Inferior parietal cortex (tissue), 1 donor: ENCODE data around the gene MIOS.
"Not testable (repeated sequence)": the region's sequence is repeated elsewhere in the genome, so short reads cannot be mapped to it uniquely, and the experiment has no call there.

ENCODE experiments used
- DNase-seq: peaks from one replicate; pipeline ENCODE4 v3.0.0-alpha.2; 2016; ENCODE audit errors: extremely low spot score

The MIOS gene

DNA sequence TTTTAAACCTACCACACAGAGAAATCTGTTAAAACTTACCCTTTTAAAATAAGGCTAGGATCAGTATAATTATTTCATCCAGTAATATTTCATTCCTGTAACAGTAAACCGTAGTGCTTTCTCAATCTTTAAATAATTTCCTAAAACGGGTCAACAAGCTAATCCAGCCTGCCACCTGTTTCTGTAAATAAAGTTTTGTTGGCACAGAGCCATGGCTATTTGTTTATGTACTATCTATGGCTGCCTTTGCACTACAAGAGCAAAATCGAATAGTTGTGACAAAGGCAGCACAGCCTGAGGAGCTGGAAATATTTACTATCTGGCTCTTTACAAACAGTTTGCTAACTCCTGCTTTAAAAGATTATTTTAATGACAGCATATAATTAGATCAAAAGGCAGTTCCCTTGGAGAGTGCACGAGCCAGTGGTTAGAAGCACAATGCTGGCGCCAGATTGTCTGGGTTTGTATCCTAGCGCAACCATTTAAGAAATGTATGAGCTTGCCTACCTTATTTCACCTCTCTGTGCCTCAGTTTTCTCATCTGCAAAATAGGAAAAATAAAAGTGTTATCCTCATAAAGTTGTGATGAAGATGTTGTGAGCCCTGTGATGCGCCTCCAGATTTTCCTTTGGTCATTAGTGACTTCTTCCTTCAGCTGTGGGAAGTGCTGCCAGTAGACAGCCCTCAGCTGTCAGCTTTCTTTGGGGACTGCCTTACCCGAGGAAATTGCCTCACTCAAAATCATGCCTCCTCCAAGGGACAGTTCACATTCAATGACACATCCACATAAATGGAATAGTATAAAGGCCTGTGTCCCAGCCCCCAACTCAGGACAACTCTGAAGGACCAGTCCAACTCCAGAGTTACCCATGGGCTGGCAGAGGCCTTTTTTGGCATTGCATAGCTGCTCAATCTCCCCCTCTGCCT, 11.8 kb upstream of the MIOS start:
- no peak for DNase-seq

DNA sequence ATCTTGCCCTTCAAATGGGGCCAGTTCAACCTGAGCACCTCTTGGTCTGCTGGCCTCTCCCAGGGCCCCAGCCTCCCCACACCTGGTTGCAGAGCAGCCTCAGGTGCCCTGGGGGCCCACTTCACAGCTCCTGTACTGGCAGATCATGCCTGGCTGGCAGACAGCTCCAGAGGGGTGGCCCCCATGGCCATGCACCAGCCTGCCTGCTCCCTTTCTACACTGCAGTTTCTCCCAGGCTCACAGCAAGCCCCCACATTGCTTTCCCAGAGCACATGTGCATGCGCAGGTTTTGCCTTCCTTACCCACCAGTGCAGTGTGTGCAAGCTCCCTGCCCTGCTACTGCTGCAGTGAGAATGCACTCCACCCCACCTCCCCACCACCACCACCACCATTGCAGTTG, 9.8 kb upstream of the MIOS start:
- no peak for DNase-seq

DNA sequence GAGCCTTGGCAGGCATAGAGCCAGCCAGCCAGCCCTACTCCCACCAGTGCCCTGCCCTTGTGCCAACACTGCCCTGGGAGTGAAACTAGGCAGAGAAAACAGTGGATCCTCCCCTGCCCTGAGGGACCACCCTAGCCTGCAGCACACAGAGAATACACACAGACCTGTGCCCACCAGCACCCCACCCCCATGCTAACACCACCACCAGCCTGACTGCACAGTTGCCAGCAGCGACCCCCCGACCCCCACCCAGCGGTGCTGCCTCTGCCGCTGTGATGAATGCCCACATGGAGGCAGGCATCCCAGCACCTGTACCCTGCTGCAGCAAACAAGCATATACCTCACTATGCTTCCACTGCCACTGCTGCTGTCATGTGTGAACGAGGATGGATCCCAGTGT, 9.4 kb upstream of the MIOS start:
- no peak for DNase-seq

GRCh38 chr7:7561591-7561990, 5.1 kb upstream of the MIOS start:
- DNase-seq = not testable (repeated sequence)

GRCh38 chr7:7562736-7563135, 3.9 kb upstream of the MIOS start:
- DNase-seq = no peak

GRCh38 chr7:7563269-7563668, 3.4 kb upstream of the MIOS start:
- DNase-seq = no peak

- no peak for DNase-seq
Measured at GRCh38 chr7:7563813-7564212, 2.9 kb upstream of the MIOS start.

DNA sequence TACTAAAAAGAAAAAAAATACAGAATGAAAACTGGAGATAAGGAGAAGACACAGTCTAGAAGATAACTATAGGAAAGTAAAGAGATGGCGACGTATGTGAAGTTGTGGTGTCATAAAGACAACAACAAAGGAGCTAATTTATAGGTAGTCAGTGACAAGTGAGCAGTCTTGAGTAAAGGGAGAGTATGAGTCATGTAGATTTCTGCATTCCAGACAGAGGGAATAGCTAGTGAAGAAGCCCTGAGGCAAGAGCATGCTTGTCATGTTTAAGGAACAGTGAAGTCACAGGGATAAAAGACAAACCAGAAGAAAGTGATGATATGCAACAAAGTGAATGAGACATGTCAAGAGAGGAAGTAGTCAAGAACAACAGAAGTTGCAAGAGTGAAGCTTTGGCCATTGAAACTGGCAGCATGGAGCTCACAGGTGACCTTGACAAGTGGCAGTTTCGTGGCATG, 2.3 kb upstream of the MIOS start:
- DNase-seq = no peak

GRCh38 chr7:7565018-7565680, 1.5 kb upstream of the MIOS start:
- DNase-seq = no peak

DNA sequence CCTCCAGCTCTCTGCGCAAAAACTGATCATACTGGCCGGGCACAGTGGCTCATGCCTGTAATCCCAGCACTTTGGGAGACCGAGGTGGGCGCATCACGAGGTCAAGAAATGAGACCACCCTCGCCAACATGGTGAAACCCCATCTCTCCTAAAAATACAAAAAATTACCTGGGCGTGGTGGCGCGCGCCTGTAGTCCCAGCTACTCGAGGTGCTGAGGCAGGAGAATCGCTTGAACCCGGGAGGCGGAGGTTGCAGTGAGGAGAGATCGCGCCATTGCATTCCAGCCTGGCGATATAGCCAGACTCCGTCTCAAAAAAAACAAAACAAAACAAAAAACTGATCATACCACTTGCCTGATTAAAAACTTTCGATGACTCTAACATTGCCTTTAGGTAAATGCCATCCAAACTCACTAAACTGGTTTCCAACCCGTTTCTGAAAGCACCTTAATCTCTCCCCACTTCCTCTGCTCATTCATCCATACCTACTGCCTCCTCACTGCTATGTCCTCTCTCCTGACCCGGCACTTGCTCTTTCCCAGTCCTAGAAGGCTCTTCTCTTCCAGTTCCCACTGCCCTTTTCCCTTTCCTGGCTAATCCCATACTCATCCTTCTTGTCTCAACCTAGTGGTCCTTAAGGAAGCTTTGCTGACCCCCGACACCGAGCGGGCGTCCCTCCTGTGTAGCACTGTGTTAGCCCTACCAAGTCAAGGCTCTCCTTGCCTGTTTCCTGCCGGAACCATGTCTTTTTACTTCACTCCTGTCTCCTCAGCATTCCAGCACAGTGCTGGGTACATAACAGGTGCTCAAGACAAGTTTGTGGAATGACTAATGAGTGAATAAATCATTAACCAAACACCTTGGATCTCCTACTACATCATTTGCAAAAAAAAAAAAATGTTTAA, 686 bp upstream of the MIOS start:
- no peak for DNase-seq

GRCh38 chr7:7567898-7568531, 1.3 kb downstream of the MIOS start:
- no peak for DNase-seq

DNA sequence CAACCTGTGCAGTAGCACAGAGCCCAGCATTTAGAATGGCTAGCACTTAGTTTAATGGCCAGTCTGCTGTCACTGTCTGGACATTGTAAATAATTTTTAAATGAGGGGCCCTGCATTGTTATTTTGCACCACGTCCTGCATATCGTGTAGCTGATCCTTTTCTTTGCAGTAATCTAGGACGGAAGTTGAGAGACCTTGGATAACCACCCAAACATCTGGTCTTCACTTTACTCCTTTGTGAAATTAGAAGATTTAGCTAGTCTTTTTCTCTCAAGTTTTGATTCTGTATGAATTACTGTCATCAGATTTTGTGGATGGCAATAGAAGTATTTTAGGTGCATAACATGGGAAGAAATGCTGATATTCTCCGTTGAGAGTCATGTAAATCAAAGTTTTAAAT, 1.9 kb downstream of the MIOS start:
- DNase-seq = no peak

DNA sequence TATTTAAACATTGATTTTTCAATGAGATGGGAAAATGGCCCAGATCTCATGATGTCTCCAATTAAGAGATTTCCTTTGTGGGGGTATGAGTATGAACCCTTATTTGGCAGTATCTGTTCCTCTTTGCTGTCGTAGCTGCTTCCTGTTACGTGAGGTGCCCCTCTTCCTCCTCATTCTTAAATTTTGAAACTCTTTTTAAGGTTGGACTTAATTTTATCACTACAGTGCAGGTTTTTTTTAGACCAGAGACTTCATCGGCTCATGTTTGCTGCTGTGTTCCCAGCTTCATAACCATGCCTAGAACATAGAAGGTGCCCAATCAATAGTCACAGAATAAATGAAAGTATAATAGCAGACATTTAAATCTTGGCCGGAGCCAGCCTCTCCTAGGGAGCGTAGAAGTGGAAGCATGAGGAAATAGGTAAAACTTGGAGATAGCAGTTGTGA, 2.4 kb downstream of the MIOS start:
- DNase-seq = no peak

- DNase-seq = no peak
Measured at GRCh38 chr7:7569615-7570014, 2.9 kb downstream of the MIOS start.

DNA sequence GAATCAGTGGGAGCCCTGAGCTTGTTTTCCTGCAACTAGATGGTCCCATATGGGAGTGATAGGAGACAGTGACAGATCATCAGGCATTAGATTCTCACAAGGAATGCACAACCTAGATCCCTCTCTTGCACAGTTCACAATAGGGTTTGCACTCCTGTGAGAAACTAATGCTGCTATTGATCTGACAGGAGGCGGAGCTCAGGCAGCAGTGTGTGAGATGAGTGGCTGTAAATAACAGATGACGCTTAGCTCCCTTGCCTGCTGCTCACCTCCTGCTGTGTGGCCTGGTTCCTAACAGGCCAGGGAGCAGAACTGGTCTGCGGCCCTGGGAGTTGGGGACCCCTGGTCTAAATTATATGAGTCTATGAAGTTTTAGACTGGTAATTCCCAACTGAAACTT, 3.9 kb downstream of the MIOS start:
- no peak for DNase-seq

- DNase-seq = no peak
Measured at GRCh38 chr7:7573701-7574100, 7.0 kb downstream of the MIOS start.

GRCh38 chr7:7576344-7576743, 9.7 kb downstream of the MIOS start:
- no peak for DNase-seq

GRCh38 chr7:7577888-7578287, 11.2 kb downstream of the MIOS start:
- no peak for DNase-seq

- no peak for DNase-seq
Measured at GRCh38 chr7:7579638-7580037, 13.0 kb downstream of the MIOS start.

- DNase-seq = no peak
Measured at GRCh38 chr7:7581531-7582179, 15.0 kb downstream of the MIOS start.

DNA sequence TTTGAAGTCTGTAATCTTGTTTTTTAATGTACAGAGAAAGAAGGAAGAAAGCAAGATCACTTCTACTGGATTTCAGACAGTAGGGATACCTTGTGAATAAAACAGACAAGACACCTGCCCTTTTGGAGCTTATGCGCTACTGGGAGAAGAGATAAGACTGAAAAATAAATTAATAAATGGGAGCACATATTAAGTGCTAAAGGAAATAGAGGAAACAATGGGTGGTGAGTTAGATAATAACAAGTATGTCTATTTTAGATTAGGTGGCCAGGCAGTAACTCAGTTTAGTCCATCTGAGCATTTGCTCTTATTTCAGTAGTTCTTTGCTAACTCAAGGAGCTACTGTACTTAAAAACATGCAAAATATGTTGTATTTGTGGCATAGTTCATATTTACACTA, 15.9 kb downstream of the MIOS start:
- DNase-seq = no peak
